CD8-positive, alpha-beta memory T cell (primary cell): ENCODE data around the gene FURIN. TPM values are rescaled to one million over a fixed set of nuclear protein-coding genes. Genes with fewer than 3 reads are reported as not detected.

Experiments
- CTCF ChIA-PET: fragments of 350-600 bp; sonication (Branson Sonifier 250); formaldehyde crosslinking; loops from one replicate; lab custom pipeline; 2021; ENCODE audit warnings: antibody characterized with exemption; lab: Charles Lee
- POLR2A ChIA-PET: fragments of 350-600 bp; sonication (Branson Sonifier 250); formaldehyde crosslinking; loops from one replicate; lab custom pipeline; 2021; ENCODE audit warnings: antibody characterized with exemption; lab: Charles Lee
- DNase-seq, 5 donors: peaks; one replicate each; pipeline versions ENCODE4 v3.0.0 to v3.0.0-alpha.2; 2020 to 2022; ENCODE audit warnings: mixed read lengths in 1 of 5
- H3K27ac ChIP-seq: one replicate; pipeline ENCODE4 v1.7.0; 2013; ENCODE audit warnings: low read depth, mild to moderate bottlenecking, low read length, moderate library complexity
- H3K27me3 ChIP-seq: 2 replicates; pipeline ENCODE4 v1.7.0; 2013; ENCODE audit warnings: low read length, mild to moderate bottlenecking; ENCODE audit not compliant: insufficient read depth, poor library complexity, severe bottlenecking
- H3K36me3 ChIP-seq: 2 replicates; pipeline ENCODE4 v1.7.0; 2013; ENCODE audit warnings: mild to moderate bottlenecking, low read length, moderate library complexity; ENCODE audit not compliant: insufficient read depth
- H3K4me1 ChIP-seq: 2 replicates; pipeline ENCODE4 v1.7.0; 2013; ENCODE audit warnings: mild to moderate bottlenecking, low read length, moderate library complexity; ENCODE audit not compliant: insufficient read depth
- H3K4me3 ChIP-seq: 2 replicates; pipeline ENCODE4 v1.7.0; 2013; ENCODE audit warnings: mild to moderate bottlenecking, low read length
- H3K9me3 ChIP-seq: 2 replicates; pipeline ENCODE4 v1.7.0; 2013; ENCODE audit warnings: mild to moderate bottlenecking, low read length
- H3K27ac Mint-ChIP-seq, 8 donors: one replicate each; pipeline ENCODE4 v1.8.0; 2020 to 2021; ENCODE audit warnings: mixed read lengths in 8 of 8, mild to moderate bottlenecking in 6 of 8, inconsistent platforms in 3 of 8, moderate library complexity in 3 of 8
- H3K27me3 Mint-ChIP-seq, 2 donors: one replicate each; pipeline ENCODE4 v1.8.0; 2020 to 2021; ENCODE audit warnings: mixed read lengths in 2 of 2, mild to moderate bottlenecking in 1 of 2, moderate library complexity in 1 of 2
- H3K36me3 Mint-ChIP-seq, 3 donors: one replicate each; pipeline ENCODE4 v1.8.0; 2020 to 2021; ENCODE audit warnings: mixed read lengths in 3 of 3, inconsistent platforms in 1 of 3, mild to moderate bottlenecking in 1 of 3
- H3K4me1 Mint-ChIP-seq, 3 donors: one replicate each; pipeline ENCODE4 v1.8.0; 2020 to 2021; ENCODE audit warnings: mixed read lengths in 3 of 3, inconsistent platforms in 1 of 3, mild to moderate bottlenecking in 1 of 3
- H3K4me3 Mint-ChIP-seq, 7 donors: one replicate each; pipeline ENCODE4 v1.8.0; 2020 to 2021; ENCODE audit warnings: mixed read lengths in 7 of 7, mild to moderate bottlenecking in 6 of 7, moderate library complexity in 4 of 7, inconsistent platforms in 2 of 7
- H3K9me3 Mint-ChIP-seq, 5 donors: one replicate each; pipeline ENCODE4 v1.8.0; 2020 to 2022; ENCODE audit warnings: mixed read lengths in 5 of 5, mild to moderate bottlenecking in 3 of 5, moderate library complexity in 2 of 5, inconsistent platforms in 1 of 5
- polyA plus RNA-seq: library from polyadenylated mRNA; unstranded; fragments of 300-500 nt; fragmentation: Illumina TruSeq; gene quantifications from one replicate; pipeline ENCODE4 v1.2.3, GENCODE V29; 2021
- total RNA-seq, 2 experiments: library from RNA; stranded (reverse); gene quantifications; one replicate each; pipeline ENCODE4 v1.2.3, GENCODE V29; 2021

FURIN gene
- total and polyA plus RNA-seq, 3 experiments from 2014 or later: 11.7 to 124 (median 121) TPM

DNA sequence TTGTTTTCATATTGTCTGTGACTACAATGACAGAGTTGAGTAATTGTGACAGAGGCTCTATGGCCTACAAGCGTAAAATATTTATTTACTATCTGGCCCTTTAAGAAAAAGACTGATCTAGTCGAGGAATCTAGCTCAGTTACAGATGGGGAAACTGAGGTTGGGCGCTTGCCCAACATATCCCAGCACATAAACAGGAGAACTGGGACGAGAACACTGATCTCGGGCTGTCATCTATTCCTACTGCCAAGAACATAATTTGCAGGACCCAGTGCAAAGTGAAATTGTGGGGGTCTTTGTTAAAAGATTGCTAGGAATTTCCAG is 17.9 kb downstream of the FURIN start:
- Mint-ChIP-seq H3K4me1 (peaks cover 10 to 27% (median 10%) of the 10 kb centered on the region in 3 donors), H3K27ac (no peak overlapping the region), H3K4me3 (peak overlapping the region in 1 of 7 donors; percentile 12), H3K9me3 (no peaks in the 10 kb centered on the region), H3K36me3 (peaks cover 0 to 7% (median 0%) of the 10 kb centered on the region in 3 donors), H3K27me3 (peaks cover 19 to 21% of the 10 kb centered on the region in 2 donors)
- H3K9me3 ChIP-seq: no peaks in the 10 kb centered on the region
- no peaks in the 10 kb centered on the region for H3K36me3 ChIP-seq
- no peaks in the 10 kb centered on the region for H3K27me3 ChIP-seq
- H3K4me1 ChIP-seq: peaks cover 9% of the 10 kb centered on the region
- H3K27ac ChIP-seq: no peak overlapping the region
- H3K4me3 ChIP-seq: no peak overlapping the region
- DNase-seq: no peak
- ChIA-PET POLR2A (interaction anchor here (1.1 kb wide), 1 partner anchor 238 kb away, joined by 3 read pairs; no protein-coding TSS in a partner anchor), CTCF (interaction anchor here (0.7 to 3.8 kb wide), 41 partner anchors 9 to 566 kb away, joined by 3 to 34 read pairs (median 5); partner anchors contain the start of genes FURIN, HDDC3 and UNC45A)

DNA sequence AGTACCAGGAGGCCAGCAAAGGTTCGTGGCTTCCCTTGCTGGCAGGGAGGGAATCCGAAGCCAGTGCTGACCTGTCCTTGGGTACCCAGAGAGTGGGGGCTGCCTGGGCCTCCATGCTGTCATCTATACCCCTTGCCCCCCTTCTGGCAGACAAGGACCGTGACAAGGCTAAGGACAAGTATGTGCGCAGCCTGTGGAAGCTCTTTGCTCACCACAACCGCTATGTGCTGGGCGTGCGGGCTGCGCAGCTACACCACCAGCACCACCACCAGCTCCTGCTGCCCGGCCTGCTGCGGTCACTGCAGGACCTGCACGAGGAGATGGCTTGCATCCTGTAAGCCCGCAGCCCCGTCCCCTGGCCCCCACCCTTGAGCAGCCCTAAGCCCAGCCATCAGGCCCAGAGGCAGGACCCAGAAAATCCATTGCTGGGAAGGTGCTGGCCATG is 18.7 kb downstream of the FURIN start:
- H3K36me3 ChIP-seq: no peaks in the 10 kb centered on the region
- Mint-ChIP-seq H3K4me1 (peaks cover 10 to 27% (median 10%) of the 10 kb centered on the region in 3 donors), H3K36me3 (peaks cover 0 to 3% (median 0%) of the 10 kb centered on the region in 3 donors), H3K4me3 (no peak overlapping the region), H3K27me3 (peaks cover 19 to 21% of the 10 kb centered on the region in 2 donors), H3K9me3 (no peaks in the 10 kb centered on the region), H3K27ac (no peak overlapping the region)
- ChIA-PET POLR2A (no interaction called here), CTCF (interaction anchor here (1.2 to 3.8 kb wide), 11 partner anchors 13 to 245 kb away, joined by 3 to 34 read pairs (median 5); partner anchors contain the start of gene HDDC3)
- H3K4me1 ChIP-seq: peaks cover 9% of the 10 kb centered on the region
- no peak overlapping the region for H3K4me3 ChIP-seq
- H3K27ac ChIP-seq: no peak overlapping the region
- no peak for DNase-seq
- no peaks in the 10 kb centered on the region for H3K27me3 ChIP-seq
- no peaks in the 10 kb centered on the region for H3K9me3 ChIP-seq

DNA sequence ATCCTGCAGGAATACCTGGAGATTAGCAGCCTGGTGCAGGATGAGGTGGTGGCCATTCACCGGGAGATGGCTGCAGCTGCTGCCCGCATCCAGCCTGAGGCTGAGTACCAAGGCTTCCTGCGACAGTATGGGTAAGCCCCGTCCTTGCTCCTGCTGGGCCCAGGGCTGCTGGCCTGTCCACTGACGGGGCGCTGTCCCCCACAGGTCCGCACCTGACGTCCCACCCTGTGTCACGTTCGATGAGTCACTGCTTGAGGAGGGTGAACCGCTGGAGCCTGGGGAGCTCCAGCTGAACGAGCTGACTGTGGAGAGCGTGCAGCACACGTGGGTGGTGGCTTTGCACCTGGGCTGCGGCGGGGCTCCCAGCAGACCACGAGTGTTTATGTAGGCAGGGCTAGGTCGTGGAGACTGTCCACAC is 20.9 kb downstream of the FURIN start:
- Histone ChIP-seq H3K9me3 (no peaks in the 10 kb centered on the region), H3K36me3 (no peaks in the 10 kb centered on the region), H3K27me3 (no peaks in the 10 kb centered on the region), H3K4me1 (peaks cover 9% of the 10 kb centered on the region), H3K4me3 (no peak overlapping the region), H3K27ac (no peak overlapping the region)
- Mint-ChIP-seq H3K9me3 (no peaks in the 10 kb centered on the region), H3K27ac (peak overlapping the region in 1 of 8 donors; percentile 52), H3K4me3 (peak overlapping the region in 4 of 7 donors; percentile 23 to 86 (median 50)), H3K4me1 (peaks cover 10 to 27% (median 10%) of the 10 kb centered on the region in 3 donors), H3K27me3 (peaks cover 19 to 21% of the 10 kb centered on the region in 2 donors), H3K36me3 (no peaks in the 10 kb centered on the region)
- CTCF ChIA-PET: interaction anchor here (0.7 to 2.4 kb wide), 6 partner anchors 13 to 241 kb away, joined by 3 to 29 read pairs (median 6); partner anchors contain the start of genes BLM, HDDC3, MAN2A2 and UNC45A
- DNase-seq: peak in 4 of 5 donors; percentile 18 to 69 (median 35)
- POLR2A ChIA-PET: interaction anchor here (1.5 to 1.6 kb wide), 2 partner anchors 13 to 42 kb away, joined by 4 to 5 read pairs; no protein-coding TSS in a partner anchor

DNA sequence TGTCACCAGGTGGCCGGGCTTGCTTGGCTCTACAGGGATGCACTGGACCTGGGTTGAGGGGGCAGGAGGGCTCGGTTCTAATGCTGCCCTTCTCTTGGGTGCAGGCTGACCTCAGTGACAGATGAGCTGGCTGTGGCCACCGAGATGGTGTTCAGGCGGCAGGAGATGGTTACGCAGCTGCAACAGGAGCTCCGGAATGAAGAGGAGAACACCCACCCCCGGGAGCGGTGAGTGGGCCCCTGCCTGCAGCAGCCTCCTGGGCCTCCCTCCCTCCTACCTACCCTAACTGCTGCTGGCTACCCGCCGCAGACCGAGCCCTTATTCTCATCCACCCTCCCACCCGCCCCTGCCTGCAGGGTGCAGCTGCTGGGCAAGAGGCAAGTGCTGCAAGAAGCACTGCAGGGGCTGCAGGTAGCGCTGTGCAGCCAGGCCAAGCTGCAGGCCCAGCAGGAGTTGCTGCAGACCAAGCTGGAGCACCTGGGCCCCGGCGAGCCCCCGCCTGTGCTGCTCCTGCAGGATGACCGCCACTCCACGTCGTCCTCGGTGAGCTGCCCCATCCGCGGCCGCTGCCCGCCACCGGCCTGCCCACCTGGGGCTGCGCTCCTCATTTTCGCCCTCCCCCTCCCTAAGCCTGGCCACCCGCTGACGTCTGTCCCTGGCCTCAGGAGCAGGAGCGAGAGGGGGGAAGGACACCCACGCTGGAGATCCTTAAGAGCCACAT is 21.5 kb downstream of the FURIN start:
- Histone ChIP-seq H3K4me1 (peaks cover 9% of the 10 kb centered on the region), H3K27ac (no peak overlapping the region), H3K9me3 (no peaks in the 10 kb centered on the region), H3K27me3 (no peaks in the 10 kb centered on the region), H3K4me3 (no peak overlapping the region), H3K36me3 (no peaks in the 10 kb centered on the region)
- H3K36me3 Mint-ChIP-seq: no peaks in the 10 kb centered on the region
- H3K4me3 Mint-ChIP-seq: peak overlapping the region in 4 of 7 donors; percentile 23 to 87 (median 50)
- H3K27me3 Mint-ChIP-seq: peaks cover 18 to 21% of the 10 kb centered on the region in 2 donors
- no peak overlapping the region for H3K27ac Mint-ChIP-seq
- DNase-seq: no peak
- POLR2A ChIA-PET: interaction anchor here (1.5 to 1.6 kb wide), 2 partner anchors 12 to 42 kb away, joined by 4 to 5 read pairs; no protein-coding TSS in a partner anchor
- peaks cover 10 to 24% (median 10%) of the 10 kb centered on the region in 3 donors for H3K4me1 Mint-ChIP-seq
- no peaks in the 10 kb centered on the region for H3K9me3 Mint-ChIP-seq
- CTCF ChIA-PET: interaction anchor here (0.7 to 2.4 kb wide), 6 partner anchors 12 to 242 kb away, joined by 3 to 29 read pairs (median 6); partner anchors contain the start of genes BLM, HDDC3, MAN2A2 and UNC45A

DNA sequence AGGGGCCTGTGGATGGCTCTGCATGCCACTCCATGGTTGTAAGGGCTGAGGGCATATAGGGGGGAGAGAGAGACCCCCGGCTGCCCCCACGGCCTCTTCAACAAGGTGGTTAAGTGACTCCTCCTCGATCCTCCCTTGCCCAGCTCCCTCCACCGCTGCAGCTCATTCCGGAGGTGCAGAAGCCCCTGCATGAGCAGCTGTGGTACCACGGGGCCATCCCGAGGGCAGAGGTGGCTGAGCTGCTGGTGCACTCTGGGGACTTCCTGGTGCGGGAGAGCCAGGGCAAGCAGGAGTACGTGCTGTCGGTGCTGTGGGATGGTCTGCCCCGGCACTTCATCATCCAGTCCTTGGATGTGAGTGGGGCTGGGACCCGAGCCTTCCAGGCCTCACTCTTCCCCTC is 22.5 kb downstream of the FURIN start:
- Mint-ChIP-seq H3K36me3 (no peaks in the 10 kb centered on the region), H3K9me3 (no peaks in the 10 kb centered on the region), H3K27me3 (peaks cover 15 to 16% of the 10 kb centered on the region in 2 donors), H3K27ac (no peak overlapping the region), H3K4me3 (no peak overlapping the region), H3K4me1 (peaks cover 8 to 19% (median 10%) of the 10 kb centered on the region in 3 donors)
- POLR2A ChIA-PET: no interaction called here
- Histone ChIP-seq H3K36me3 (no peaks in the 10 kb centered on the region), H3K4me3 (no peak overlapping the region), H3K27ac (no peak overlapping the region), H3K9me3 (no peaks in the 10 kb centered on the region), H3K4me1 (peaks cover 6% of the 10 kb centered on the region), H3K27me3 (no peaks in the 10 kb centered on the region)
- CTCF ChIA-PET: interaction anchor here (0.8 to 2.4 kb wide), 3 partner anchors 42 to 243 kb away, joined by 3 to 29 read pairs (median 9); partner anchors contain the start of genes HDDC3 and UNC45A
- DNase-seq: no peak

DNA sequence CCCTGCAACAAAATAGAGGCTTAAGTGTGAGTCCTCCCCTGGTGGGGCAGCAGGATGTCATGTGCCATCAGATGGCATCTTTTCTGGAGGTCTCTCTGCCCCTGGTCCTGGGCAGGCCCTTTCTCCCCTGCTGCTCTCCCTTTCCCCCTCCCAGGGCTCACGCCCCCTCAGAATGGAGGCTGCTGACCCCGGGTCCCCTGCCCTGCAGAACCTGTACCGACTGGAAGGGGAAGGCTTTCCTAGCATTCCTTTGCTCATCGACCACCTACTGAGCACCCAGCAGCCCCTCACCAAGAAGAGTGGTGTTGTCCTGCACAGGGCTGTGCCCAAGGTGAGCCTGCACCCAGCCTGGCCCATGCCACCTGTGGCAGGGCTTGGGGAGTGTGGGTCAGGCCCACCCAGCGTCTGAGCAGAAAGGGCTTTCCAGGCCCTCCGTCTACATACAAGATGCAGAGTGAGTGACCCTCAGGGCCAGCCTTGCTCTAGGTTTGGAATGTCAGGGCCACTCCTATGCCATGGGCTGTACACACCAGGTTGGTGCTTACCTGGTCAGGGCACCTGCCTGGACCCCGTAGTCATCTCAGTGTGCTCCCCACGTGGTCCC is 23.1 kb downstream of the FURIN start:
- Mint-ChIP-seq H3K4me3 (no peak overlapping the region), H3K27ac (no peak overlapping the region), H3K4me1 (peaks cover 6 to 15% (median 6%) of the 10 kb centered on the region in 3 donors), H3K9me3 (no peaks in the 10 kb centered on the region), H3K27me3 (peaks cover 9 to 12% of the 10 kb centered on the region in 2 donors), H3K36me3 (no peaks in the 10 kb centered on the region)
- H3K27me3 ChIP-seq: no peaks in the 10 kb centered on the region
- no peak for DNase-seq
- H3K9me3 ChIP-seq: no peaks in the 10 kb centered on the region
- POLR2A ChIA-PET: no interaction called here
- H3K36me3 ChIP-seq: no peaks in the 10 kb centered on the region
- H3K4me3 ChIP-seq: no peak overlapping the region
- H3K4me1 ChIP-seq: peaks cover 5% of the 10 kb centered on the region
- CTCF ChIA-PET: interaction anchor here (0.8 to 2.4 kb wide), 2 partner anchors 42 to 86 kb away, joined by 3 to 29 read pairs; partner anchors contain the start of genes HDDC3 and UNC45A
- no peak overlapping the region for H3K27ac ChIP-seq

DNA sequence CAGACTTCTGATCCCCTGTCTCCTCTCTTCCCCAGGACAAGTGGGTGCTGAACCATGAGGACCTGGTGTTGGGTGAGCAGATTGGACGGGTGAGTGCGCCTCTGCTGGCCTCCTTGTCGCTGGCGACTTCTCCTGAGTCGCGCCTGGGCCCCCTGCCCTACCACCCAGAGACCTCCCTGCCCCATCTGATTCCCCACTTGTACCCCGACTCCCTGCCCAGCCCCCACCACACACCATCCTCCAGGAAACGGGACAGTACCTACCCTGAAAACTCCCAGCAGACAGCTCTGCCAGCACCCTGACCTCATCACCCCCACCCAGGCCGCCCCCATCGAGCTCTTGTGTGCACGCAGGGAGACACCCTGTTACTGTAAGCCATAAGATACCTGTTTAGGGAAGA is 23.6 kb downstream of the FURIN start:
- Histone ChIP-seq H3K36me3 (no peaks in the 10 kb centered on the region), H3K4me3 (no peak overlapping the region), H3K27me3 (no peaks in the 10 kb centered on the region), H3K27ac (no peak overlapping the region), H3K9me3 (no peaks in the 10 kb centered on the region), H3K4me1 (peaks cover 5% of the 10 kb centered on the region)
- DNase-seq: no peak
- Mint-ChIP-seq H3K9me3 (no peaks in the 10 kb centered on the region), H3K27ac (no peak overlapping the region), H3K4me1 (peaks cover 5 to 15% (median 6%) of the 10 kb centered on the region in 3 donors), H3K27me3 (peaks cover 9 to 12% of the 10 kb centered on the region in 2 donors), H3K4me3 (no peak overlapping the region), H3K36me3 (no peaks in the 10 kb centered on the region)
- CTCF ChIA-PET: interaction anchor here (1.7 kb wide), 1 partner anchor 11 kb away, joined by 4 read pairs; the partner anchor contains the start of gene MAN2A2
- POLR2A ChIA-PET: no interaction called here
